ENCODE data around the gene CEP170B.
A peak's percentile ranks its signal among the peaks of the same experiment; 100 is the strongest.

The CEP170B gene

GRCh38 chr14:104894331-104895206 is 29.5 kb downstream of the CEP170B start:
- H3K4me3 ChIP-seq (ENCODE audit: low read depth, low read length), result no peak overlapping the region
- TF ChIP-seq CTCF (IDR thresholded peaks at IDR 0.05; ENCODE audit: insufficient read depth, low read depth, low read length, missing control alignments), result no peak
- peak; percentile 0 for DNase-seq (ENCODE audit: low read depth)

- peak; percentile 0 for DNase-seq (ENCODE audit: low read depth)
- TF ChIP-seq CTCF (IDR thresholded peaks at IDR 0.05; ENCODE audit: insufficient read depth, low read depth, low read length, missing control alignments), result no peak
- H3K4me3 ChIP-seq (ENCODE audit: low read depth, low read length), result no peak overlapping the region
Observed at GRCh38 chr14:104895207-104895785, 30.2 kb downstream of the CEP170B start.

- TF ChIP-seq CTCF (IDR thresholded peaks at IDR 0.05; ENCODE audit: insufficient read depth, low read depth, low read length, missing control alignments), result no peak
- DNase-seq (ENCODE audit: low read depth), result peak; percentile 0
- H3K4me3 ChIP-seq (ENCODE audit: low read depth, low read length), result no peak overlapping the region
Observed at GRCh38 chr14:104895786-104896661, 31.0 kb downstream of the CEP170B start.

- peak; percentile 0 for DNase-seq (ENCODE audit: low read depth)
- TF ChIP-seq CTCF (IDR thresholded peaks at IDR 0.05; ENCODE audit: insufficient read depth, low read depth, low read length, missing control alignments), result no peak
- H3K4me3 ChIP-seq (ENCODE audit: low read depth, low read length), result no peak overlapping the region
Observed at GRCh38 chr14:104897330-104898194, 32.5 kb downstream of the CEP170B start.

- TF ChIP-seq CTCF (IDR thresholded peaks at IDR 0.05; ENCODE audit: insufficient read depth, low read depth, low read length, missing control alignments), result no peak
Observed at GRCh38 chr14:104898195-104898558, 33.1 kb downstream of the CEP170B start.

GRCh38 chr14:104898870-104899510 is 33.9 kb downstream of the CEP170B start:
- DNase-seq (ENCODE audit: low read depth), result no peak
- TF ChIP-seq CTCF (IDR thresholded peaks at IDR 0.05; ENCODE audit: insufficient read depth, low read depth, low read length, missing control alignments), result no peak
- H3K4me3 ChIP-seq (ENCODE audit: low read depth, low read length), result no peak overlapping the region

More at GRCh38 chr14:104898195-104898558, 33.1 kb downstream of the CEP170B start:
- H3K4me3 ChIP-seq (ENCODE audit: low read depth, low read length), result no peak overlapping the region
- DNase-seq (ENCODE audit: low read depth), result no peak

Measured in GM12865 (cell line).